ENCODE results near the gene SPTB. TPM values are rescaled to one million over a fixed set of nuclear protein-coding genes. Genes with fewer than 3 reads are reported as not detected.

Gene SPTB
- total RNA-seq, 2 donors from 2014 or later: 5.6 to 9.9 TPM

DNA sequence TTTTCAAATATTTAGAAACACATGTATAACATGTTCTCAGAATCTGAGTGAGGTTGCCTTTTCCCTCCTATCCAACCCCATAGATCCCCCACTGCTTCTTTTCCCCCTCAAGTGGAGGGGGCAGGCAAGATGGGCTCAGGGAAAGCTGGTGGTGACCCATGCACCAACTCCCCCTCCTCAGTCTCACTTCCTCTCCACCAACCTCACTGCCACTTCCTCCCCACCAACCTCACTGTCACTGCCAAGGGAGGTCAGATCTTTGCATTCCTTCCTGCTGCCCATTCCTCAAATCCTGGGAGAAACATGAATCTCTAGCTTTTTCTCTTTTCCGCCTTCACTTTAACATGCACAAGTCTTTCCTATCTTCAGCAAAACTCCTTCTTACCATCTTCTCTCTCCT is 48.7 kb downstream of the SPTB start:
- no peaks in the 10 kb centered on the region for H3K27me3 ChIP-seq (replicated peaks; ENCODE audit: insufficient read depth)
- no peak for ATAC-seq (ENCODE audit: insufficient number of reproducible peaks, low FRiP score, low read depth)
- TF ChIP-seq, protein P1, sequence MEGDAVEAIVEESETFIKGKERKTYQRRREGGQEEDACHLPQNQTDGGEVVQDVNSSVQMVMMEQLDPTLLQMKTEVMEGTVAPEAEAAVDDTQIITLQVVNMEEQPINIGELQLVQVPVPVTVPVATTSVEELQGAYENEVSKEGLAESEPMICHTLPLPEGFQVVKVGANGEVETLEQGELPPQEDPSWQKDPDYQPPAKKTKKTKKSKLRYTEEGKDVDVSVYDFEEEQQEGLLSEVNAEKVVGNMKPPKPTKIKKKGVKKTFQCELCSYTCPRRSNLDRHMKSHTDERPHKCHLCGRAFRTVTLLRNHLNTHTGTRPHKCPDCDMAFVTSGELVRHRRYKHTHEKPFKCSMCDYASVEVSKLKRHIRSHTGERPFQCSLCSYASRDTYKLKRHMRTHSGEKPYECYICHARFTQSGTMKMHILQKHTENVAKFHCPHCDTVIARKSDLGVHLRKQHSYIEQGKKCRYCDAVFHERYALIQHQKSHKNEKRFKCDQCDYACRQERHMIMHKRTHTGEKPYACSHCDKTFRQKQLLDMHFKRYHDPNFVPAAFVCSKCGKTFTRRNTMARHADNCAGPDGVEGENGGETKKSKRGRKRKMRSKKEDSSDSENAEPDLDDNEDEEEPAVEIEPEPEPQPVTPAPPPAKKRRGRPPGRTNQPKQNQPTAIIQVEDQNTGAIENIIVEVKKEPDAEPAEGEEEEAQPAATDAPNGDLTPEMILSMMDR (IDR thresholded peaks at IDR 0.05): no peak

DNA sequence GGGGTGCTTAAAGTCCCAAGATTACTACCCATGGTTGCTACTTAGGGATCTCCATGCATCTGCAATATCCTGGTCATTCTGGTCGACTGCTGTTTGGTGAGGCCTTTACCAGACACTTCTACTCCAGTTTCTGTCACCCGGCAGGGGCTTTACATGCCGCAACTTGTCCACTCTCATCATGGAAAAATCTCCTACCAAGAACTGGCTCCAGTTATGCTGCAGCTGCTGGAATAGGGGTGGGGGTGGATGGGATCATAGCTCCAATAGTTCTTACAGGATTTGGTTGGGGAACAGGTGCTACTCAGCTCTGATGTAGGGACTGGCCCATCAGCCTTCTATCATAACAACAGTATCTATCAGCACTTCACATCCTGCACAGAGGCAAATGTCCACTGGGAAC is 51.6 kb downstream of the SPTB start:
- Histone ChIP-seq H3K36me3 (no peaks in the 10 kb centered on the region), H3K4me1 (ENCODE audit: control insufficient read depth in 1 of 2, low read depth in 2 of 2) (peaks cover 0 to 6% of the 10 kb centered on the region in 2 donors), H3K9me3 (no peaks in the 10 kb centered on the region), H3K27ac (no peak overlapping the region), H3K27me3 (replicated peaks; ENCODE audit: insufficient read depth) (no peaks in the 10 kb centered on the region), H3K4me3 (no peak overlapping the region)
- TF ChIP-seq, protein P1 (IDR thresholded peaks at IDR 0.05): no peak
- no peak for ATAC-seq (ENCODE audit: insufficient number of reproducible peaks, low FRiP score, low read depth)
- DNase-seq (ENCODE audit: low spot score): no peak

More for the DNA sequence above, 48.7 kb downstream of the SPTB start:
- H3K4me1 ChIP-seq (ENCODE audit: control insufficient read depth in 1 of 2, low read depth in 2 of 2): no peaks in the 10 kb centered on the region
- no peaks in the 10 kb centered on the region for H3K9me3 ChIP-seq
- H3K36me3 ChIP-seq: no peaks in the 10 kb centered on the region
- no peak for DNase-seq (ENCODE audit: low spot score)
- no peak overlapping the region for H3K4me3 ChIP-seq
- H3K27ac ChIP-seq: no peak overlapping the region

DNA sequence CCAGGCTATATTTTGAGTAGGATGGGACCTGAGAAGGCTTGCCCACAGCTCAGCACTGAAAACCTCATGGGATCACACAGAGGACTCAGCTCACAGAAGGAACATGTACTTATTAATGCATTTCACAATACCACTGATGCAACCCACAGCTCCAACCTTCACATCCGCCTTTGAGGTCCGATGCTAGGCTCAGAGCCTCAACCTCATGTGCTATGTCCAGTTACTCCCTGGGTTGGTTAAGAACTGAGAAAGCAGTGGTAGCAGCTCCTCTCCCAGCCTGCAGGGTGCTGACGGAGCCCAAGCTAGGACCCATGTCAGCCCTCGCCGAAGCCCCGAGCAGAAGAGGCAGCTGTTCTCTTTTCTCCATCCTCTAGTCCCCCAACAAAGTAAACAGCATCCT is 52.9 kb downstream of the SPTB start:
- Histone ChIP-seq H3K9me3 (no peaks in the 10 kb centered on the region), H3K27ac (no peak overlapping the region), H3K36me3 (no peaks in the 10 kb centered on the region), H3K27me3 (replicated peaks; ENCODE audit: insufficient read depth) (no peaks in the 10 kb centered on the region), H3K4me3 (no peak overlapping the region), H3K4me1 (ENCODE audit: control insufficient read depth in 1 of 2, low read depth in 2 of 2) (peaks cover 0 to 11% of the 10 kb centered on the region in 2 donors)
- ATAC-seq (ENCODE audit: insufficient number of reproducible peaks, low FRiP score, low read depth) (no peak), DNase-seq (ENCODE audit: low spot score) (no peak)
- TF ChIP-seq, protein P1 (IDR thresholded peaks at IDR 0.05): no peak

- no peak overlapping the region for H3K27ac ChIP-seq
- no peaks in the 10 kb centered on the region for H3K36me3 ChIP-seq
- ATAC-seq (ENCODE audit: insufficient number of reproducible peaks, low FRiP score, low read depth) (no peak), DNase-seq (ENCODE audit: low spot score) (no peak)
- TF ChIP-seq, protein P1 (IDR thresholded peaks at IDR 0.05): no peak
- H3K9me3 ChIP-seq: no peaks in the 10 kb centered on the region
- no peaks in the 10 kb centered on the region for H3K27me3 ChIP-seq (replicated peaks; ENCODE audit: insufficient read depth)
- no peak overlapping the region for H3K4me3 ChIP-seq
- H3K4me1 ChIP-seq (ENCODE audit: control insufficient read depth in 1 of 2, low read depth in 2 of 2): peaks cover 0 to 11% of the 10 kb centered on the region in 2 donors
Observed at GRCh38 chr14:64826333-64826732, 53.4 kb downstream of the SPTB start.

- ATAC-seq (ENCODE audit: insufficient number of reproducible peaks, low FRiP score, low read depth) (no peak), DNase-seq (ENCODE audit: low spot score) (no peak)
- no peaks in the 10 kb centered on the region for H3K9me3 ChIP-seq
- no peak overlapping the region for H3K27ac ChIP-seq
- no peak overlapping the region for H3K4me3 ChIP-seq
- TF ChIP-seq, protein P1 (IDR thresholded peaks at IDR 0.05): no peak
- no peaks in the 10 kb centered on the region for H3K27me3 ChIP-seq (replicated peaks; ENCODE audit: insufficient read depth)
- peaks cover 0 to 11% of the 10 kb centered on the region in 2 donors for H3K4me1 ChIP-seq (ENCODE audit: control insufficient read depth in 1 of 2, low read depth in 2 of 2)
- H3K36me3 ChIP-seq: no peaks in the 10 kb centered on the region
Observed at GRCh38 chr14:64825509-64825908, 54.2 kb downstream of the SPTB start.

Measured in thoracic aorta (tissue), 2 donors.